WTC11 (cell line): ENCODE measurements around the gene ILF3. TPM values are rescaled to one million over a fixed set of nuclear protein-coding genes. Genes with fewer than 3 reads are reported as not detected.

ENCODE experiments used
- ATAC-seq: fragments of 200-7000 bp; cut with Tn5 transposase; 2 replicates; pipeline ENCODE4 v1.10.0; 2021; ENCODE audit warnings: mild to moderate bottlenecking, moderate library complexity
- CTCF ChIA-PET: fragments of 300-600 bp; sonication (Branson Sonifier 250); formaldehyde crosslinking; loops from one replicate; lab custom pipeline; 2021; ENCODE audit warnings: antibody characterized with exemption; lab: Charles Lee
- POLR2A ChIA-PET: fragments of 350-600 bp; sonication (Branson Sonifier 250); formaldehyde crosslinking; loops from one replicate; lab custom pipeline; 2021; ENCODE audit warnings: antibody characterized with exemption; lab: Charles Lee
- DNase-seq: peaks from one replicate; pipeline ENCODE4 v3.0.0; 2021; ENCODE audit warnings: low spot score
- H3K27ac Mint-ChIP-seq: 2 replicates; pipeline ENCODE4 v1.8.0; 2021; ENCODE audit warnings: mixed read lengths
- H3K27me3 Mint-ChIP-seq: 2 replicates; pipeline ENCODE4 v1.8.0; 2021; ENCODE audit warnings: low read depth, mild to moderate bottlenecking, moderate library complexity, mixed read lengths
- H3K36me3 Mint-ChIP-seq: 2 replicates; pipeline ENCODE4 v1.8.0; 2021; ENCODE audit warnings: mixed read lengths
- H3K4me1 Mint-ChIP-seq: 2 replicates; pipeline ENCODE4 v1.8.0; 2022; ENCODE audit warnings: mixed read lengths
- H3K4me3 Mint-ChIP-seq: 2 replicates; pipeline ENCODE4 v1.8.0; 2021; ENCODE audit warnings: mild to moderate bottlenecking, moderate library complexity, mixed read lengths
- H3K9me3 Mint-ChIP-seq: 2 replicates; pipeline ENCODE4 v1.8.0; 2021; ENCODE audit warnings: mixed read lengths
- ATF1 ChIP-seq: sonication (generic); formaldehyde crosslinking; IDR thresholded peaks from 2 replicates; pipeline ENCODE4 v1.8.1; 2023; ENCODE audit warnings: mild to moderate bottlenecking, moderate library complexity, missing genetic modification reagents
- EMX1 ChIP-seq: fragments of 250-450 bp; sonication (Bioruptor Pico); IDR thresholded peaks from 2 replicates; pipeline ENCODE4 v1.8.0; 2021; ENCODE audit warnings: mild to moderate bottlenecking
- GABPB1 ChIP-seq: sonication (generic); formaldehyde crosslinking; IDR thresholded peaks from 2 replicates; pipeline ENCODE4 v1.8.1; 2023; ENCODE audit warnings: mild to moderate bottlenecking, missing genetic modification reagents
- IRF2 ChIP-seq: sonication (generic); formaldehyde crosslinking; IDR thresholded peaks from 2 replicates; pipeline ENCODE4 v1.8.0; 2022; ENCODE audit warnings: low read depth, missing genetic modification reagents, borderline replicate concordance
- MXD4 ChIP-seq: fragments of 250-450 bp; sonication (Bioruptor Pico); IDR thresholded peaks from 2 replicates; pipeline ENCODE4 v1.8.0; 2021; ENCODE audit warnings: mild to moderate bottlenecking, moderate library complexity, borderline replicate concordance
- MYBL2 ChIP-seq: sonication (generic); formaldehyde crosslinking; IDR thresholded peaks from 2 replicates; pipeline ENCODE4 v1.8.1; 2023; ENCODE audit warnings: mild to moderate bottlenecking, moderate library complexity, missing genetic modification reagents
- NFATC4 ChIP-seq: fragments of 250-450 bp; sonication (Bioruptor Pico); IDR thresholded peaks from 2 replicates; pipeline ENCODE4 v1.9.0; 2021; ENCODE audit warnings: mild to moderate bottlenecking
- SP1 ChIP-seq: sonication (generic); formaldehyde crosslinking; conservative IDR thresholded peaks from 2 replicates; pipeline ENCODE4 v1.8.1; 2022; ENCODE audit warnings: missing genetic modification reagents
- TEAD1 ChIP-seq: sonication (generic); formaldehyde crosslinking; IDR thresholded peaks from 2 replicates; pipeline ENCODE4 v1.8.0; 2022; ENCODE audit warnings: mild to moderate bottlenecking, missing genetic modification reagents
- total RNA-seq: library from RNA; stranded (reverse); gene quantifications from 3 replicates; pipeline ENCODE4 v1.2.3, GENCODE V29; 2021
- TF ChIP-seq, protein P1 (sequence below): sonication (generic); formaldehyde crosslinking; IDR thresholded peaks from 2 replicates; pipeline ENCODE4 v1.8.1; 2022; ENCODE audit warnings: mild to moderate bottlenecking, missing genetic modification reagents, moderate library complexity, borderline replicate concordance
- TF ChIP-seq, protein P2 (sequence below): fragments of 250-450 bp; sonication (Bioruptor Pico); IDR thresholded peaks from 2 replicates; pipeline ENCODE4 v1.9.0; 2021; ENCODE audit warnings: mild to moderate bottlenecking, borderline replicate concordance
- TF ChIP-seq, protein P3 (sequence below): fragments of 250-450 bp; sonication (Bioruptor Pico); conservative IDR thresholded peaks from 2 replicates; pipeline ENCODE4 v1.9.0; 2021; ENCODE audit warnings: mild to moderate bottlenecking
- TF ChIP-seq, protein P4 (sequence below): sonication (generic); formaldehyde crosslinking; IDR thresholded peaks from 2 replicates; pipeline ENCODE4 v1.8.0; 2022; ENCODE audit warnings: mild to moderate bottlenecking, missing genetic modification reagents
- TF ChIP-seq, protein P5 (sequence below): sonication (generic); formaldehyde crosslinking; IDR thresholded peaks from 2 replicates; pipeline ENCODE4 v1.8.1; 2023; ENCODE audit warnings: mild to moderate bottlenecking, missing genetic modification reagents
- TF ChIP-seq, protein P6 (sequence below): fragments of 250-450 bp; sonication (Bioruptor Pico); IDR thresholded peaks from 2 replicates; pipeline ENCODE4 v1.9.0; 2021; ENCODE audit warnings: mild to moderate bottlenecking
- TF ChIP-seq, protein P7 (sequence below): fragments of 250-450 bp; sonication (Bioruptor Pico); IDR thresholded peaks from 2 replicates; pipeline ENCODE4 v1.9.0; 2021; ENCODE audit warnings: mild to moderate bottlenecking

Gene ILF3
- total RNA-seq, 1 experiment from 2014 or later: 659 TPM

DNA sequence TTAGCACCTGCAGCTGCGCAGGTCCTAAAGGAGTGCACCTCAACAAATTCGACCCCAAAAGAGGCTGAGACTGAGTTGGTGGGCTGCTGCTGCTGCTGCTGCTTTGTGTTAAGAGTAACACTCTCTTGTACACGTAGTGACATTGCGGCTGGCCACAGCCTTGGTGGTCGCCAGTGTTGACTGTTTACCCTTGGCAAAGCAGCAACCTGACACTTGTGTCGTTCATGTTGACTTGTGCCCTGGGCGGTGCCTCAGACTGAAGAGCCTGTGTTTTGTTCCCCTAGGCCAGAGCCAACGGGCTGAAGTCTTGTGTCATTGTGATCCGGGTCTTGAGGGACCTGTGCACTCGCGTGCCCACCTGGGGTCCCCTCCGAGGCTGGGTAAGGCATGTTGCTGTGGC is 24.7 kb downstream of the ILF3 start:
- peaks cover 90% of the 10 kb centered on the region for H3K36me3 Mint-ChIP-seq
- no peaks in the 10 kb centered on the region for H3K27me3 Mint-ChIP-seq
- H3K27ac Mint-ChIP-seq: no peak overlapping the region
- ChIA-PET CTCF (interaction anchor here (1.2 kb wide), 1 partner anchor 21 kb away, joined by 3 read pairs; no protein-coding TSS in a partner anchor), POLR2A (no interaction called here)
- H3K4me3 Mint-ChIP-seq: no peak overlapping the region
- no peak for TF ChIP-seq SP1 (CRISPR knock-in tag)
- TF ChIP-seq TEAD1 (CRISPR knock-in tag): no peak
- TF ChIP-seq GABPB1 (CRISPR knock-in tag): no peak
- TF ChIP-seq, protein P1, sequence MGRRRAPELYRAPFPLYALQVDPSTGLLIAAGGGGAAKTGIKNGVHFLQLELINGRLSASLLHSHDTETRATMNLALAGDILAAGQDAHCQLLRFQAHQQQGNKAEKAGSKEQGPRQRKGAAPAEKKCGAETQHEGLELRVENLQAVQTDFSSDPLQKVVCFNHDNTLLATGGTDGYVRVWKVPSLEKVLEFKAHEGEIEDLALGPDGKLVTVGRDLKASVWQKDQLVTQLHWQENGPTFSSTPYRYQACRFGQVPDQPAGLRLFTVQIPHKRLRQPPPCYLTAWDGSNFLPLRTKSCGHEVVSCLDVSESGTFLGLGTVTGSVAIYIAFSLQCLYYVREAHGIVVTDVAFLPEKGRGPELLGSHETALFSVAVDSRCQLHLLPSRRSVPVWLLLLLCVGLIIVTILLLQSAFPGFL (CRISPR knock-in tag): no peak
- no peak for TF ChIP-seq MXD4 (CRISPR knock-in tag)
- ATAC-seq (no peak), DNase-seq (no peak)
- H3K9me3 Mint-ChIP-seq: no peaks in the 10 kb centered on the region
- no peaks in the 10 kb centered on the region for H3K4me1 Mint-ChIP-seq

DNA sequence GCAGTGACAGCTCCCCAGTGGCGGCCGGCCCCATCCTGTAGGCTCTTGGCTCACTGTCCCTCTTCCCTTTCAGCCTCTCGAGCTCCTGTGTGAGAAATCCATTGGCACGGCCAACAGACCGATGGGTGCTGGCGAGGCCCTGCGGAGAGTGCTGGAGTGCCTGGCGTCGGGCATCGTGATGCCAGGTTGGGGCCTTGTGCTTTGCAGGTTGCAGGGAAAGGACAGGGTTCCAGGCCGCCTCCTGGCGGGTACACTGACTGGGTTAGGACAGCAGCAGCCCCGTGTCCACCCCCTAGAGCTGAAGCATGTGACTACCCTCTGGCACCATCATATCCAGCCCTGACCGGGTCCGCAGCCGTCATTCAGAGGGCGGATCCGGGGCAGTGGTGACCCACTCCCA is 25.6 kb downstream of the ILF3 start:
- Mint-ChIP-seq H3K27ac (no peak overlapping the region), H3K4me1 (no peaks in the 10 kb centered on the region)
- POLR2A ChIA-PET: no interaction called here

DNA sequence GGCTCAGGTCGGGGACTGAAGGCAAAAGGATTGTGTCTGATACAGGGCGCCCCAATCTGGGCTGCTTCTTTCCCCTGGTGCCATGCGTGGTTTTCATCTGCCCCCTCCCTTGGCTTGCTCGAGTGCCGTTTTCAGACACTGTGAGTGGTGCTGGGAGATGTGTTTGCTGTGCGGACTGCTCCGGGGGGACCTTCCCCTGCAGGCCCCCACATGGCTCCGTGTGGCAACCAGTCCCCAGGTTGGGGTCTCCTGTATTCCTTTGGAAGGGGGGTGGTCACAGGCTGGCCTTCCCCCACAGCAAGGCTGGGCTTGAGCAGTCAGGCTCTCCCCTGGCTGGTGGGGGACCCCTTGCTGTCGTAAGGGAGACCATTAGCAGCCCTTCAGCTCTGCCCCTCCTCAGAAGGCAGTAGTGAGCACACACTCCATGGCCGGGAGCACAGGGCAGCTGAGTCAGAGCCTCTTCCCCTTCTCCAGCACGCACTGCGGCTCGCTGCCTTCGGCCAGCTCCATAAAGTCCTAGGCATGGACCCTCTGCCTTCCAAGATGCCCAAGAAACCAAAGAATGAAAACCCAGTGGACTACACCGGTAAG is 26.5 kb downstream of the ILF3 start:
- ATAC-seq (no peak), DNase-seq (no peak)
- H3K9me3 Mint-ChIP-seq: no peaks in the 10 kb centered on the region
- ChIA-PET CTCF (interaction anchor here (0.7 to 1.2 kb wide), 2 partner anchors 19 to 99 kb away, joined by 3 to 4 read pairs; no protein-coding TSS in a partner anchor), POLR2A (interaction anchor here (0.7 kb wide), 1 partner anchor 15 kb away, joined by 3 read pairs; no protein-coding TSS in a partner anchor)
- H3K27ac Mint-ChIP-seq: no peak overlapping the region
- H3K36me3 Mint-ChIP-seq: peaks cover 89% of the 10 kb centered on the region
- no peaks in the 10 kb centered on the region for H3K4me1 Mint-ChIP-seq
- H3K27me3 Mint-ChIP-seq: no peaks in the 10 kb centered on the region
- H3K4me3 Mint-ChIP-seq: no peak overlapping the region
- TF ChIP-seq, protein P2, sequence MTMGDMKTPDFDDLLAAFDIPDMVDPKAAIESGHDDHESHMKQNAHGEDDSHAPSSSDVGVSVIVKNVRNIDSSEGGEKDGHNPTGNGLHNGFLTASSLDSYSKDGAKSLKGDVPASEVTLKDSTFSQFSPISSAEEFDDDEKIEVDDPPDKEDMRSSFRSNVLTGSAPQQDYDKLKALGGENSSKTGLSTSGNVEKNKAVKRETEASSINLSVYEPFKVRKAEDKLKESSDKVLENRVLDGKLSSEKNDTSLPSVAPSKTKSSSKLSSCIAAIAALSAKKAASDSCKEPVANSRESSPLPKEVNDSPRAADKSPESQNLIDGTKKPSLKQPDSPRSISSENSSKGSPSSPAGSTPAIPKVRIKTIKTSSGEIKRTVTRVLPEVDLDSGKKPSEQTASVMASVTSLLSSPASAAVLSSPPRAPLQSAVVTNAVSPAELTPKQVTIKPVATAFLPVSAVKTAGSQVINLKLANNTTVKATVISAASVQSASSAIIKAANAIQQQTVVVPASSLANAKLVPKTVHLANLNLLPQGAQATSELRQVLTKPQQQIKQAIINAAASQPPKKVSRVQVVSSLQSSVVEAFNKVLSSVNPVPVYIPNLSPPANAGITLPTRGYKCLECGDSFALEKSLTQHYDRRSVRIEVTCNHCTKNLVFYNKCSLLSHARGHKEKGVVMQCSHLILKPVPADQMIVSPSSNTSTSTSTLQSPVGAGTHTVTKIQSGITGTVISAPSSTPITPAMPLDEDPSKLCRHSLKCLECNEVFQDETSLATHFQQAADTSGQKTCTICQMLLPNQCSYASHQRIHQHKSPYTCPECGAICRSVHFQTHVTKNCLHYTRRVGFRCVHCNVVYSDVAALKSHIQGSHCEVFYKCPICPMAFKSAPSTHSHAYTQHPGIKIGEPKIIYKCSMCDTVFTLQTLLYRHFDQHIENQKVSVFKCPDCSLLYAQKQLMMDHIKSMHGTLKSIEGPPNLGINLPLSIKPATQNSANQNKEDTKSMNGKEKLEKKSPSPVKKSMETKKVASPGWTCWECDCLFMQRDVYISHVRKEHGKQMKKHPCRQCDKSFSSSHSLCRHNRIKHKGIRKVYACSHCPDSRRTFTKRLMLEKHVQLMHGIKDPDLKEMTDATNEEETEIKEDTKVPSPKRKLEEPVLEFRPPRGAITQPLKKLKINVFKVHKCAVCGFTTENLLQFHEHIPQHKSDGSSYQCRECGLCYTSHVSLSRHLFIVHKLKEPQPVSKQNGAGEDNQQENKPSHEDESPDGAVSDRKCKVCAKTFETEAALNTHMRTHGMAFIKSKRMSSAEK (CRISPR knock-in tag): no peak
- TF ChIP-seq MYBL2 (CRISPR knock-in tag) (no peak), ATF1 (CRISPR knock-in tag) (no peak), IRF2 (no peak), NFATC4 (CRISPR knock-in tag) (no peak)
- TF ChIP-seq, protein P3, sequence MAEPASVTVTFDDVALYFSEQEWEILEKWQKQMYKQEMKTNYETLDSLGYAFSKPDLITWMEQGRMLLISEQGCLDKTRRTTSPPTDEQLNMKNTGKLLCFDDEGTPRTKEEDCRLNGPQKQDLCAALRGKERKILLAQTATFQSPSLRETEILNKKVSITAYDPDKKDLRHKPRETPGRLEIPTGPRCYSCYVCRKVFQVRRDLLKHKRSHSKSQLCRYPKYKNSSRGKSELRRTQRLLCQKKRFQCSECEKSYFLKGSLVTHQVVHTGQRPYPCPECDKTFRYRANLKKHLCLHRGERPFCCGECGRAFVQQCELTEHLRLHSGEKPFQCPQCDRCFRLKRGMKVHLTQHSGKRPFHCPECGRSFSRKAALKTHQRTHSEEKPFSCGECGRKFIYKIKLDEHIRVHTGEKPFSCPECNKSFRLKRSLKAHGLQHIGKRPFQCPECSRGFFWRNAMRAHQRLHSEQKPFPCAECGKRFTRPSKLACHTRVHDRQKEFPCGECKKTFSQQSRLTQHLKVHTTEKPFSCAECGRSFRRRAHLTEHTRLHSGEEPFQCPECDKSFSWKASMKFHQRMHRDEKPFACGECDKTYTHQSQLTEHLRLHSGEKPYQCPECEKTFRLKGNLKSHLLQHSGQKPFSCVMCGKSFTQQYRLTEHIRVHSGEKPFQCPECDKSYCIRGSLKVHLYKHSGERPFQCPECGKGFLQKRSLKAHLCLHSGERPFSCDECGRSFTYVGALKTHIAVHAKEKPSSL (CRISPR knock-in tag): no peak
- TF ChIP-seq, protein P4, sequence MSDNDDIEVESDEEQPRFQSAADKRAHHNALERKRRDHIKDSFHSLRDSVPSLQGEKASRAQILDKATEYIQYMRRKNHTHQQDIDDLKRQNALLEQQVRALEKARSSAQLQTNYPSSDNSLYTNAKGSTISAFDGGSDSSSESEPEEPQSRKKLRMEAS (CRISPR knock-in tag): no peak
- TF ChIP-seq, protein P5, sequence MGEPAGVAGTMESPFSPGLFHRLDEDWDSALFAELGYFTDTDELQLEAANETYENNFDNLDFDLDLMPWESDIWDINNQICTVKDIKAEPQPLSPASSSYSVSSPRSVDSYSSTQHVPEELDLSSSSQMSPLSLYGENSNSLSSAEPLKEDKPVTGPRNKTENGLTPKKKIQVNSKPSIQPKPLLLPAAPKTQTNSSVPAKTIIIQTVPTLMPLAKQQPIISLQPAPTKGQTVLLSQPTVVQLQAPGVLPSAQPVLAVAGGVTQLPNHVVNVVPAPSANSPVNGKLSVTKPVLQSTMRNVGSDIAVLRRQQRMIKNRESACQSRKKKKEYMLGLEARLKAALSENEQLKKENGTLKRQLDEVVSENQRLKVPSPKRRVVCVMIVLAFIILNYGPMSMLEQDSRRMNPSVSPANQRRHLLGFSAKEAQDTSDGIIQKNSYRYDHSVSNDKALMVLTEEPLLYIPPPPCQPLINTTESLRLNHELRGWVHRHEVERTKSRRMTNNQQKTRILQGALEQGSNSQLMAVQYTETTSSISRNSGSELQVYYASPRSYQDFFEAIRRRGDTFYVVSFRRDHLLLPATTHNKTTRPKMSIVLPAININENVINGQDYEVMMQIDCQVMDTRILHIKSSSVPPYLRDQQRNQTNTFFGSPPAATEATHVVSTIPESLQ (CRISPR knock-in tag): no peak
- TF ChIP-seq, protein P6, sequence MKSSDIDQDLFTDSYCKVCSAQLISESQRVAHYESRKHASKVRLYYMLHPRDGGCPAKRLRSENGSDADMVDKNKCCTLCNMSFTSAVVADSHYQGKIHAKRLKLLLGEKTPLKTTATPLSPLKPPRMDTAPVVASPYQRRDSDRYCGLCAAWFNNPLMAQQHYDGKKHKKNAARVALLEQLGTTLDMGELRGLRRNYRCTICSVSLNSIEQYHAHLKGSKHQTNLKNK (CRISPR knock-in tag): no peak
- TF ChIP-seq, protein P7, sequence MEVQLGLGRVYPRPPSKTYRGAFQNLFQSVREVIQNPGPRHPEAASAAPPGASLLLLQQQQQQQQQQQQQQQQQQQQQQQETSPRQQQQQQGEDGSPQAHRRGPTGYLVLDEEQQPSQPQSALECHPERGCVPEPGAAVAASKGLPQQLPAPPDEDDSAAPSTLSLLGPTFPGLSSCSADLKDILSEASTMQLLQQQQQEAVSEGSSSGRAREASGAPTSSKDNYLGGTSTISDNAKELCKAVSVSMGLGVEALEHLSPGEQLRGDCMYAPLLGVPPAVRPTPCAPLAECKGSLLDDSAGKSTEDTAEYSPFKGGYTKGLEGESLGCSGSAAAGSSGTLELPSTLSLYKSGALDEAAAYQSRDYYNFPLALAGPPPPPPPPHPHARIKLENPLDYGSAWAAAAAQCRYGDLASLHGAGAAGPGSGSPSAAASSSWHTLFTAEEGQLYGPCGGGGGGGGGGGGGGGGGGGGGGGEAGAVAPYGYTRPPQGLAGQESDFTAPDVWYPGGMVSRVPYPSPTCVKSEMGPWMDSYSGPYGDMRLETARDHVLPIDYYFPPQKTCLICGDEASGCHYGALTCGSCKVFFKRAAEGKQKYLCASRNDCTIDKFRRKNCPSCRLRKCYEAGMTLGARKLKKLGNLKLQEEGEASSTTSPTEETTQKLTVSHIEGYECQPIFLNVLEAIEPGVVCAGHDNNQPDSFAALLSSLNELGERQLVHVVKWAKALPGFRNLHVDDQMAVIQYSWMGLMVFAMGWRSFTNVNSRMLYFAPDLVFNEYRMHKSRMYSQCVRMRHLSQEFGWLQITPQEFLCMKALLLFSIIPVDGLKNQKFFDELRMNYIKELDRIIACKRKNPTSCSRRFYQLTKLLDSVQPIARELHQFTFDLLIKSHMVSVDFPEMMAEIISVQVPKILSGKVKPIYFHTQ (CRISPR knock-in tag): no peak
- TF ChIP-seq, protein P1 (CRISPR knock-in tag): no peak

More for the DNA sequence above, 25.6 kb downstream of the ILF3 start:
- no peak for TF ChIP-seq IRF2
- TF ChIP-seq EMX1 (CRISPR knock-in tag): 0 out of 2 replicates have a peak, but pooled peaks have one; percentile 27
- TF ChIP-seq, all 79 proteins: peak for 1
- CTCF ChIA-PET: interaction anchor here (1.2 kb wide), 2 partner anchors 9 to 20 kb away, joined by 3 read pairs; no protein-coding TSS in a partner anchor
- DNase-seq (no peak), ATAC-seq (no peak)
- H3K36me3 Mint-ChIP-seq: peaks cover 90% of the 10 kb centered on the region
- H3K4me3 Mint-ChIP-seq: no peak overlapping the region
- H3K27me3 Mint-ChIP-seq: no peaks in the 10 kb centered on the region
- H3K9me3 Mint-ChIP-seq: no peaks in the 10 kb centered on the region
